Measurements from ENCODE around the gene NDFIP2.

Gene NDFIP2, protein sequence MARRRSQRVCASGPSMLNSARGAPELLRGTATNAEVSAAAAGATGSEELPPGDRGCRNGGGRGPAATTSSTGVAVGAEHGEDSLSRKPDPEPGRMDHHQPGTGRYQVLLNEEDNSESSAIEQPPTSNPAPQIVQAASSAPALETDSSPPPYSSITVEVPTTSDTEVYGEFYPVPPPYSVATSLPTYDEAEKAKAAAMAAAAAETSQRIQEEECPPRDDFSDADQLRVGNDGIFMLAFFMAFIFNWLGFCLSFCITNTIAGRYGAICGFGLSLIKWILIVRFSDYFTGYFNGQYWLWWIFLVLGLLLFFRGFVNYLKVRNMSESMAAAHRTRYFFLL

DNA sequence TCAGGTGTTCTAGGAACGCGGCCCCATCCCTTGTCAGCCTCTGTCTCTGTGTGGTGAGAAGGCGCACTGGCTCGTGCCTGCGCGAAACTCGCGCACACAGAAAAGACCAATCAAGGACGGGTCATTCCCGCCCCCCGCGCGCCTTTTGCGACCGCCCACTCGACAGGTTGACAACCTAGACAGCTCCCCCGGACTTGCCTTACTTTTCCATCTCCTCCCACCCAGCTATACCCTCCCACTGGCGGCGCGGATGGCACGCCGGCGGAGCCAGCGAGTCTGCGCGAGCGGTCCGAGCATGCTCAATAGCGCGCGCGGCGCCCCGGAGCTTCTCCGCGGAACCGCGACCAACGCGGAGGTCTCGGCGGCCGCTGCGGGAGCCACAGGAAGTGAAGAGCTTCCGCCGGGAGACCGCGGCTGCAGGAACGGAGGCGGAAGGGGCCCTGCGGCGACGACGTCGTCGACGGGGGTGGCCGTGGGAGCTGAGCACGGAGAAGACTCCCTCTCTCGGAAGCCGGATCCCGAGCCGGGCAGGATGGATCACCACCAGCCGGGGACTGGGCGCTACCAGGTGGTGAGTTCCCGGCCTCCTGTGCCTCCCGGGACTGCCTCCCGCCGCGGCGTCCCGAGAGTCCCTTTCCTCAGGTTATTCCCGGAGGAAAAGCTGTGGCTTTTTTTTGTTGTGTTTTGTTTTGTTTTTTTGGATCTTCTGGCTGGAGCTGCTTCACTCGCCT, at the start of gene NDFIP2:
NDFIP2 (plus strand) TSS at position 202 of the 731 bp plus-strand sequence; CDS start at position 251, 49 bp downstream.
- in situ Hi-C loops (cut with MboI; ENCODE audit: low sequenced_read_pairs), result no loop called here

DNA sequence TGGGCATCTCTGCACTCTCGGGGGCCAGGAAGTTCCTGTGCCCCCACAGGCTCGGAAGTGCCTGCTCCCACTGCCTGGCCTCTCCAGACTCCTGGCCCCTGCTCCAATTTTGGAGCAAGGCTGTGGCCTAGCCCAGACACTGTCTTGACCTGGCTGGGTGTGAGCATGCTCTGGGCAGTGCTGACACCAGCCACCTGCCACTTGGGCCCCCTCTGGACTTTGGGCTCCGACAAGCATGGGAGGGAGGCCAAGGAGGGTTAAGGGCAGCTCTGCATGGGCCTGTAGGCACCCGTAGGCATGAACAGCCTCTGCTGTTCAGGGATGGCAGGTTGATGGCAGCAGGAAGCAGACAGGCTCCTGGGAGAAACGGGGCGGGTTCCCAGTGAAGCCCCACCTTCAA, 48.9 kb upstream of the NDFIP2 start:
- in situ Hi-C loops (cut with MboI; ENCODE audit: low sequenced_read_pairs), result no loop called here

DNA sequence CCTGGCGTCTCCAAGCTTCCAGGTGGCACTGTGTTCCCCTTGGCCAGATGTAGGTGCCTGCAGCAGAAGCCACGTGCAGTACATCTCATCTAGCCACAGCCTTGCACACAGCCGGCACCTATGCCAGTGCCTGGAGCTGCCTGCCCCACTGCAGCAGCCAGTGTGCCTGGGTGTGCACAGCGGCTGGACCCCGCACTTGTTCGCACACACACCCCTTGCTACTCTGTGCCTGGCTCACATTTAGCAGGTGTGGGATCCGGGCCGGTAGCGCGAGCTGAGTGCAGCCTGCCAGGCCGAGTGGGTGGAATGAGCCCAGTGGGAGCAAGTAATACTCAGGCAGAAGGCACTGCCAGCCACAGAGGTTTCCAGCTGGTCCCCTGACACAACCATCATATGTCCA, 48.0 kb upstream of the NDFIP2 start:
- in situ Hi-C loops (cut with MboI; ENCODE audit: low sequenced_read_pairs), result no loop called here

DNA sequence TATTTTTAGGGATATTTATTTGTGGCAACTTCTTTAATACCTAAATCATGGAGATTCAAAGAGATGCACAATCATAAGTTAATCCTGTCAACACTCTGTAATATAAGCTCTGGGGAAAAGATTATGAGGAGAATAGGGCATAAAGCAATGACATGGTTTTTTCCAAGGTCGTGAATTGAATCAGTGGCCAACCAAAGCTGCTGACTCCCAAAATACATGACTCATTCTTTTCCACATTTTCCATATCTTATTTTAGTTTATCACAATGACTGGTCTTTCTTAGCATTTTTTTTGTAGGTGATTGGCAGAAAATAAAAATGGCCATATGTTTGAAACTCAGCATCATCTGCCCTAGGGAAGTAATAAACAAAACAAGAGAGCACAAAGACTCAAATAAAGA, 46.4 kb upstream of the NDFIP2 start:
- in situ Hi-C loops (cut with MboI; ENCODE audit: low sequenced_read_pairs), result no loop called here

DNA sequence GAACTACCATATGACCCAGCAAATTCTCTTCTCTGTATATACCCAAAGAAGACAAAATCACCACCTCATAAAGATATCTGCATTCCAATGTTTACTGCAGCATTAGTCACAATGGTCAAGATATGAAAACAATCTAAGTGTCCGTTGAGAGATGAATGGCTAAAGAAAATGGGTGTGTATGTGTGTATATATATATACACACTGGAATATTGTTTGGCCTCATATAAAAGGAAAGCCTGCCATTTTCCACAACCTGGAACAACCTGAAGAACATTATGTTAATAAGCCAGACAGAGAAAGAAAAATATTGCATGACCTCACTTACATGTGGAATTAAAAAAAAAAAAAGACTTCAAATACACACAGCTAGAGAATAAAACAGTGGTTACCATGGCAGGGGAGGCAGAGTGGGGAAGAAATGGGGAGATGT, 45.4 kb upstream of the NDFIP2 start:
- in situ Hi-C loops (cut with MboI; ENCODE audit: low sequenced_read_pairs), result no loop called here

DNA sequence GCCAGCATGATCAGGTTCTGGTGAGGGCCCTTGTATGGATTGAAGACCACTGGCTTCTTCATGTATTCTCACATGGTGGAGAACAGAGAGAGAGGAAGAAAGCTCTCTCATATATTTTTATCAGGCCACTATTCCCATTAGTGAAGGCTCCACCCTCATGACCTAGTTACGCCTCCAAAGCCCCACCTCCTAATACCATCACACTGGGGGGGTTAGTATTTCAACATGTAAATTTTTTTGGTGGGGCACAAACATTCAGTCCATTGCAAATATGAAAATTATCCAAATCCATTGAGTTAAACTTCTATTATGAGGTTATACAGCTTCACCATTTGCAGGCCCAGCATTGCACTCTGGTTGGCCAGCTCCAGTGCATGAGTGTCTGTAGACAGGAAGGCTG, 41.7 kb upstream of the NDFIP2 start:
- in situ Hi-C loops (cut with MboI; ENCODE audit: low sequenced_read_pairs), result no loop called here

DNA sequence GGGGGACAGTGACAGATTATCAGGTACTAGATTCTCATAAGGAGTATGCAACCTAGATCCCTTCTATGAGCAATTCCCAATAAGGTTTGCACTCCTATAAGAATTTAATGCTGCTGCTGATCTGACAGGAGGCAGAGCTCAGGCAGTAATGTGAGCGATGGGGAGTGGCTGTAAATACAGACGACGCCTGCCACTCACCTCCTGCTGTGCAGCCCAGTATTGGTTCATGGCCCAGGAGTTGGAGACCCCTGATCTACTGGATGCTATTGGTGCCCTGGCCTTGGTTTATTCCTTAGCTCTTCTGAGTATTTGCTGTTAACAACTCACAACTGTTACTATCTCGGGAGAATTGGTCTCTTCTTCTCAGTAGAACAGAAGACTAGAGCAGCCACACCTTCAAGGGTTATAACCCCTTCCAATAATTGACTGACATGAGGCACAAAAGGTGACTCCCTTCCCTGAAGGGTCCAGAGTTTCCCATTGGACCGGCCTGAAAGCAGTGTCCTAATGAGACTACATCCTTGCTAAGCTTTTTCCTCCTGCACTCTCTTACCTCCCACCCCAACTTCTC, 39.9 kb upstream of the NDFIP2 start:
- in situ Hi-C loops (cut with MboI; ENCODE audit: low sequenced_read_pairs), result no loop called here

DNA sequence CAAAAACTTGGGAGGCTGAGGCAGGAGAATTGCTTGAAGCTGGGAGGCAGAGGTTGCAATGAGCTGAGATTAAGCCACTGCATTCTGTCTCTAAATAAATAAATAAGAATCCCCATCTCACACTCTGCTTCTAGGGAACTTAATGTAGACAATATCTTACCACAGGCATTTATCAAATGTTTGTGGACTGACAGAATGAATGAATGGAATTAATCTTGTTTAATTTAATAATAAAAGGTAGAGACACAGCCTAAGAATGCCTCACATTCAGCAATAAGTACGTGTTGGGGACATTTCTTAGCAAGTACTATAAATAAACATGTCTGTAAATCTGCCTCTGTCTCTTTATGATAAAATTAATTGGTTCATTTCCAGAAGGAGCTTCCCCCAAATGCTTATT, 38.7 kb upstream of the NDFIP2 start:
- in situ Hi-C loops (cut with MboI; ENCODE audit: low sequenced_read_pairs), result no loop called here

DNA sequence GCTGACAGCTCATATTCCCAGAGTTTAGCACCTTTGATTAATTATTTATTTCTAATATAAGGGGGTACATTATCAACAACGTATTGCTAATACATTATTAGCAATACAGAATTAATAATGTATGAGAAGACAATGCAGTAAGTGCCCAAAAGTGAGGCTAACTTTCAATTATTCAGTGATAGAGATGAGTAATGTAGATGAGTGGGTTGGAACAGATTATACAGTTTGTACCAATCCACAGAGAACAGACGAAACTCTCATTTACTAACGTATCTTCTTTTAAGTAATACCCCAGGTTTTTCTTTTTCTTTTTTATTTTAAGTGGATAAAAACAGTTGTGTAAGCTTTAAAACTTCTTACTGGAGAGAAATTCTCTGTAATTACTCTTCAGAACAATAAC, 38.2 kb upstream of the NDFIP2 start:
- in situ Hi-C loops (cut with MboI; ENCODE audit: low sequenced_read_pairs), result no loop called here

DNA sequence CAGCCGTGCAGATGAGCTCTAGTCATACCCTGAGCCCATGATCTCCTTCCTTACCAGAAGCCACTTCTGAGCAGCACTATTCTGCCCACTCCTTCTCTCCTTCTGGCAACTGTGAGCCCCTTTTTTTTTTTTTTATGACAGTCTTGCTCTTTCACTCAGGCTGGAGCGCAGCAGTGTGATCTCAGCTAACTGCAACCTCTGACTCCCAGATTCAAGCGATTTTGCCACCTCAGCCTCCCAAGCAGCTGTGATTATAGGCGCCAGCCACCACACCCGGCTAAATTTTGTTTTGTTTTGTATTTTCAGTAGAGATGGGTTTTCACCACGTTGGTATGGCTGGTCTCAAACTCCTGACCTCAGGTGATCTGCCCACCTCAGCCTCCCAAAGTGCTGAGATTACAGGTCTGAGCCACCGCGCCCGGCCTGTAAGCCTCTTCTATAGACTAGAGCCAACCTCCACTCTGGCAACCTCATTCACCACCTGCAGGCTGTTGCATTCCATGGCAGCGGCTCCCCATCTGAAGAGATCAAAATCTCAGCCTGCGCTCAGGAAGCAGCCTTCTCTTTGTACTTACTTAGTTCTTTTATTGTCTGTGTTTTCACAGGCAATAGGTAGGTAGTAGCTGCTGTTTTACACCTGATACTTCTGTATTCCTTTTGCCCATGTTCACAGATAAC, 34.8 kb upstream of the NDFIP2 start:
- in situ Hi-C loops (cut with MboI; ENCODE audit: low sequenced_read_pairs), result no loop called here

DNA sequence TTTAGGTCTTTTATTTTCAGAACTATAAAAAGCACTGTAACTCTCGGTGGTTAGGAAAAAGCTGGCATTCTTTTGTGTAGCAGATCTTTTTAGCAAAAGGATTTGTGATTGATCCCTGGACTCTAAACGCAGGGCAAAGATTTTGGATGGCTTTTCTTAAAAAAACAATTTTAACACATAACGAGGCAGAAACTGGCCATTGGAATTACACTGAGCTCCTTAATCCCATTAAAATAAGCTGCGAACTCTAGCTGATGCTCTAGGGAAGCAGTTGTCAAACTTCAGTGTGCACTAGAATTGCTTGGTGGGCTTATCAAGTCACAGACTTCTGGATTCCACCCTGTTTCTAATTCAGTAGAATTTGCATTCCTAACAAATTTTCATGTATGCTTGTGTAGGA, 33.8 kb upstream of the NDFIP2 start:
- in situ Hi-C loops (cut with MboI; ENCODE audit: low sequenced_read_pairs), result no loop called here

DNA sequence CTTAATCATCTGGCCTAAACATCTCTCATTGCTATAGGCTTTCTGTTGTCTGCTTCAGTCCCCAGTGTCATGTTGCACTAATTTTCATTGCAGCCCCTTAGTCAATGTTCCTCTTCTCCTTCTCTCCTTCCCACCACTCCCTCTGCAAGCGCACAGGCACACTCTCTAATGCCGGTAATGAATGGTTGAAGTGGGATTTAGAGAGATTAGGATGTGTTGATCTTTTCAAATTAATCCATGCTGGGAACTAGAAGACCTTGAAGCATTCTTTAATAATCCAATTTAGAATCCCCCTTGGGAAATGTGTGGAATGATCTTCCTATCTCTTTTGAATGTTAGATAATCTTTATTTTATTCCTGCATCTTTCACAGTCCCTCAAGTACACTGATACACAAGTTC, 33.2 kb upstream of the NDFIP2 start:
- in situ Hi-C loops (cut with MboI; ENCODE audit: low sequenced_read_pairs), result no loop called here

DNA sequence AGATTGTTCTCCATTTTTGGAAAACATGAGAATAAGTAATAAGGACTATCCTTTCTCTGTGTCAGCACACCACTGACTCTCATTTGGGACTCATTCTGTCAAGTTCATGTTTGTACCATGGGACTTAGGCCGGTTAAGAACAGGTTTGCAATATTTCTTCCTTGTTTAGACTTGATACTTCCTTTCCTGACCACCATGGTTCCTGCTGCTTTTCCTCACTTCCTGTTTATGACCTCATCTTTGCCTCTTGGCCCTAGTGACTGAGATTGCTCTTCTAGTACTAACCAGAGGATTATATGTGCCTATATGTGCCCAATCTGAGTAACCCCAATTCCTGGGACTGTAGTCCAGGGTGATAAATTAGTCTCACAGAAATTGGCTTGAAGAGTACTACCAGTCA, 32.5 kb upstream of the NDFIP2 start:
- in situ Hi-C loops (cut with MboI; ENCODE audit: low sequenced_read_pairs), result no loop called here

DNA sequence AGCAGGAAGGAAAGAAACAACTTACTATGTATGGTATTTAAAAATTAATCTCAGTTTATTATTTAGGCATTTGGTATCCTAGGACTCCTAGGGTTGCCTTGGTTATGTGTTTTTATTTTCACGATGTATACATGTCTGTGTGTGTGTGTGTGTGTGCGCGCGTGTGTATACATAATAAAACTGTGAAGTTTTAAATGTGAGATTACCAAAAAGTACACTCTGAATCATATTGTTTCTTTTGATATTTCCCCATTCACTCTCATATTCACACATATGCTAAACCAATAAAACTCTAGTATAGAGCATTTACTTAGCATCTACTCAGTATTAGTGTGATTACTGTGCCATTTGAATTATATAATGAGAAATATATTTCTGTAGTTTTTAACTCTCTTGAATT, 30.8 kb upstream of the NDFIP2 start:
- in situ Hi-C loops (cut with MboI; ENCODE audit: low sequenced_read_pairs), result no loop called here

DNA sequence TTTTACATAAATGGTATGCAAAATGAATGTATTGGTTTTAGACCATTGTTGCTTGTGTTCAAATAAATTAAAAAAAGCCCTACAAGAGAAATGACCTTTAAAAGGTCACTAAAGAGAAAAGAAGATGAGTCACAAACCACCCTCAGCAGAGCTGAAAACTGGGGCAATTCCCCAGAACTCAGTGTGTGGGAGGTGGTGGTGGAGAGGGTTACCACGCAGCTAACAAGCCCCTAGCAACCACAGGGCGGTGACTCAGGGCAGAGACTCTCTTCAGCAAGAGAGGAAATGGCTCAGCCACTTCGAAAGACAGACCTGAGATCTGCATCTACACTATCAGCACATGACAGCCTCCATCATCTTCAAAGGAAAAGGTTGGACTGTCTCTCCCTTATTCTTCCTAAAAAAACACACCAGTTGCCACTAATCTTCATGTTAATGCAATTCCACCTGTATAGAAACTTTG, 29.4 kb upstream of the NDFIP2 start:
- in situ Hi-C loops (cut with MboI; ENCODE audit: low sequenced_read_pairs), result no loop called here

DNA sequence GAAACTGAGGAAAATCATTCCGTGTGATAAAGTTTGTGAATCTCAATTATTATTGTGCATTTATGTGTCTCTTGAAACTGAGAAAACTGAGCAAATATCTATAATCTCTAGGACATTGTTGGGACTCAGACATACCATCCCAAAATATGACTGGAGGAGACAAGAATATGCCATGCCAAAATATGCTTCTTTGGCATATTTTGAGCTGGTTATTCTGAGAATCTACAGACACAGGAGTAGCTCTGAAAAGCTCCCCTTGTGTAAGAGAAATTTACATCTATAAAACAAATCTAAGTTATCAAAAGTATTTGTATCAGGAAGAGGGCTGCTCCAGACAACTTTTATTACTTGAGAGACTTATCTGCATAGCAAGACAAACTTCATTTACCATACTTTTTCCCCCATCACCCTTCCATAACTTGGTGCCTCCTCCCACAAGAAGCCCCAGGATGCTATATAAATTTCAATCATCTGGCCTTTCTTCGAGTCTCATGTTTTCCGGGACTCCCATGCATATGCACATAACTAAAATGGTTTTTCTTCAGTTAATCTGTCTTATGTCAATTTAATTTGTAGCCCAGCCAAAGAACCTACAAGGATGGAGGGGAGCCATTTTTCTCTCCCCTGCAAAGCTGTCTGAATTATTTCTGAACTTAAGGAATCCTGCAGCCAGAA, 28.6 kb upstream of the NDFIP2 start:
- in situ Hi-C loops (cut with MboI; ENCODE audit: low sequenced_read_pairs), result no loop called here

DNA sequence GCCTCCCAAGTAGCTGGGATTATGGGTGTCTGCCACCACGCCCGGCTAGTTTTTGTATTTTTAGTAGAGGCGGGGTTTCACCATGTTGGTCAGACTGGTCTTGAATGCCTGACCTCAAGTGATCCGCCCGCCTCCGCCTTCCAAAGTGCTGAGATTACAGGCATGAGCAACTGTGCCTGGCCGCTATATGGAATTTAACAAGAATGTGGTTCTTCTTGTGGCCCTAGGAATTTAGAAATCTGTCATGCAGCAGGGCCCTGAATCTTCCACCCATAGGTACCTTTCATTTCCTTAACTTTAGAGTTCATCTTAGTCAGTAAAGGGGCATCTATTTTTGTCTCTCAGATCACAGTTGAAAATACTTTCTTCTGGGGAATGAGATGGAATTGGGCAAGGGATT, 25.6 kb upstream of the NDFIP2 start:
- in situ Hi-C loops (cut with MboI; ENCODE audit: low sequenced_read_pairs), result no loop called here

DNA sequence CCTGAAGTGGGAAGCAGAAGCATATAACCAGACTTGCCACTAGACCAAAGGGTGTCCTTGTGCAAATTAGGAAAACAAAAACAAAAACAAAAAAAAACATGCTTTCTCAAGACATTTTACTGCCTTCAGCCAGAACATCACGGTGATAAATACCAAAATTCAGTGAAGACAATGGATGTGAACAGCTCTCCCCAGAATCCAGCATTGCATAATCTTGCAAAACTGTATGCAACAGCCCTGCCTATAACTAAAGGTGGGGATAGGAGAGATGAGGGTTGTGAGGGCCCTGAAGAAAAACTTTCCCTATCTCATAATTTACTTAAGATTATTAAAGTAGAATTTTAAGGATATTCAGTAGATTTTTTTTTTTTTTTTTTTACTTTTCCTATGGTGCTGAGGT, 24.9 kb upstream of the NDFIP2 start:
- in situ Hi-C loops (cut with MboI; ENCODE audit: low sequenced_read_pairs), result no loop called here

DNA sequence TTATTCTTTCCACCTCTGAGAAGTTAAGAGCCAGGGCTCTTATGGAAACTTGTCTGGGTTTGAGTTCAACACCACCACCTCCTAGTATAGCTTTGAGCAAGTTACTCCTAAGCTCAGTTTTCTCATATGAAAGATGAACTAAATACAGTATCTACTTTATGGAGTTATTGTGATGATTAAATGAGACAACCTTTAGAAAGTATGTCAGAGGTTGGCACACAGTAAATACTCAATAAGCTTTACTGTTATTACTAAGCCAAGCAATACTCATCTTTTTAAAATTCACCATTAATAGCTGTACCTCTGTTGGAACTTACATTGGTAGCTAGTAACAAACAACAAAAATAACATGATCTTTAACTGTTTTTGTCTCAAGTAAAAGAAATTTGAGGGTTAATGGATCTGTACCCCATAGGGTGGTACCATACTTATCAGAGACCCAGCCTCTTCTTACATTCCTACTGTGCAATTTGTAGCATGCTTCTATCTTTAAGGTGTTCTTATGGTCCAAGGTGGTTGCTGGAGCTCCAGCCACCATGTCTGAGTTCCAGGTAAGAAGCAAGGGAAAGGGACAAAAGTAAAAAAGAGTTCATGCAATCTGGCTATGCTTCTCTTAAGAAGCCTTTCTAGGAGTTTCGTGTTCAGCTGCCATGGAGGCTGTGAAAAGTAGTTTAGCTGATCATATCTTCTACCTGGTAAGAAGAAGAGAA, 24.1 kb upstream of the NDFIP2 start:
- in situ Hi-C loops (cut with MboI; ENCODE audit: low sequenced_read_pairs), result no loop called here

DNA sequence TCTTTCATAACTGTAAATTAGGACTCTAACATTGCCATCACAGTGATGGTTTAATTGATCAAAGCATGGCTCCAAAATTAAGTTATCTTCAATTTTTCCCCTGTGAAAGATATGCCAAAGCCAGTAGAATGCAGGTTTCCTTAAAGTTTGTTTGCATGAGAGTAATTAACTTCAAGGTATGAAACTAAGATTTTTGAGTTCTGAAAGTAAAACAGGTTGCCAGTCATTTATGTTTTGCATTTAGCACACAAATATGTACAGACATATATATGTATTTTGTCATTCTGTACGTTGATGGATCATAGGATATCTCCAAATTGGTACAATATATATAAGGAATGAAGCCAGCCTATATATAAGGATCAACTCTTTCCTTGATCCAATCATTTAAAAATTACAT, 23.6 kb upstream of the NDFIP2 start:
- in situ Hi-C loops (cut with MboI; ENCODE audit: low sequenced_read_pairs), result no loop called here

All from HL-60/S4 treated with phorbol 12-myristate 13-acetate at 8.2 ng/mL for 4 days and 3 days (cell line).